Activated T-cell treated with anti-CD3 and anti-CD28 coated beads, Interleukin-2, amount 50 U/mL, for 72 hours (primary cell): ENCODE measurements around the gene UBL5. TPM values are rescaled to one million over a fixed set of nuclear protein-coding genes. Genes with fewer than 3 reads are reported as not detected.

ENCODE experiments used
- ATAC-seq, 2 donors: fragments of 150-1000 bp; cut with Tn5 transposase; replicated peaks in 1 of 2; 2 replicates each; pipeline ENCODE4 v1.10.0; 2021; ENCODE audit warnings: moderate library complexity in 2 of 2, mild to moderate bottlenecking in 1 of 2
- DNase-seq, 2 donors: peaks; one replicate each; pipeline ENCODE4 v3.0.0; 2021 to 2022; ENCODE audit warnings: mixed read lengths in 1 of 2
- H3K27ac Mint-ChIP-seq: one replicate; pipeline ENCODE4 v1.8.0; 2022; ENCODE audit warnings: mild to moderate bottlenecking, moderate library complexity, mixed read lengths
- H3K27me3 Mint-ChIP-seq: one replicate; pipeline ENCODE4 v1.8.0; 2022; ENCODE audit warnings: low read depth, mixed read lengths
- H3K36me3 Mint-ChIP-seq, 2 donors: one replicate each; pipeline ENCODE4 v1.8.0; 2022; ENCODE audit warnings: mixed read lengths in 2 of 2, mild to moderate bottlenecking in 1 of 2; ENCODE audit not compliant: insufficient read depth in 2 of 2
- H3K4me1 Mint-ChIP-seq: one replicate; pipeline ENCODE4 v1.8.0; 2022; ENCODE audit warnings: low read depth, mixed read lengths
- H3K4me3 Mint-ChIP-seq, 2 donors: one replicate each; pipeline ENCODE4 v1.8.0; 2022; ENCODE audit warnings: mild to moderate bottlenecking in 2 of 2, mixed read lengths in 2 of 2, moderate library complexity in 2 of 2
- H3K9me3 Mint-ChIP-seq, 2 donors: one replicate each; pipeline ENCODE4 v1.8.0; 2022; ENCODE audit warnings: mixed read lengths in 2 of 2
- total RNA-seq, 2 donors: library from RNA; stranded (reverse); gene quantifications; one replicate each; pipeline ENCODE4 v1.2.3, GENCODE V29; 2022

UBL5 gene
- total RNA-seq, 2 donors from 2014 or later = 167 to 171 TPM

GRCh38 chr19:9865732-9866501, 38.2 kb downstream of the UBL5 start:
- no peak overlapping the region for H3K27ac Mint-ChIP-seq
- H3K27me3 Mint-ChIP-seq = no peaks in the 10 kb centered on the region
- ATAC-seq (peak; percentile 58 to 67), DNase-seq (no peak)
- H3K9me3 Mint-ChIP-seq = no peaks in the 10 kb centered on the region
- H3K4me3 Mint-ChIP-seq = no peak overlapping the region
- H3K36me3 Mint-ChIP-seq = no peaks in the 10 kb centered on the region
- peaks cover 54% of the 10 kb centered on the region for H3K4me1 Mint-ChIP-seq

GRCh38 chr19:9868983-9869617, 41.4 kb downstream of the UBL5 start:
- no peak overlapping the region for H3K27ac Mint-ChIP-seq
- no peak for DNase-seq
- ATAC-seq = no peak
- H3K4me1 Mint-ChIP-seq = peaks cover 24% of the 10 kb centered on the region
- no peaks in the 10 kb centered on the region for H3K36me3 Mint-ChIP-seq
- H3K27me3 Mint-ChIP-seq = no peaks in the 10 kb centered on the region
- no peak overlapping the region for H3K4me3 Mint-ChIP-seq
- no peaks in the 10 kb centered on the region for H3K9me3 Mint-ChIP-seq

- ATAC-seq (no peak), DNase-seq (no peak)
- H3K27me3 Mint-ChIP-seq = no peaks in the 10 kb centered on the region
- peaks cover under 1% of the 10 kb centered on the region for H3K4me1 Mint-ChIP-seq
- H3K4me3 Mint-ChIP-seq = no peak overlapping the region
- no peaks in the 10 kb centered on the region for H3K9me3 Mint-ChIP-seq
- no peak overlapping the region for H3K27ac Mint-ChIP-seq
- no peaks in the 10 kb centered on the region for H3K36me3 Mint-ChIP-seq
Measured at GRCh38 chr19:9871626-9872338, 44.1 kb downstream of the UBL5 start.

GRCh38 chr19:9872618-9873242, 45.0 kb downstream of the UBL5 start:
- Mint-ChIP-seq H3K27ac (no peak overlapping the region), H3K36me3 (no peaks in the 10 kb centered on the region), H3K27me3 (no peaks in the 10 kb centered on the region), H3K4me1 (no peaks in the 10 kb centered on the region), H3K9me3 (no peaks in the 10 kb centered on the region), H3K4me3 (no peak overlapping the region)
- no peak for DNase-seq
- no peak for ATAC-seq

GRCh38 chr19:9875031-9875627, 47.4 kb downstream of the UBL5 start:
- H3K36me3 Mint-ChIP-seq = no peaks in the 10 kb centered on the region
- H3K27ac Mint-ChIP-seq = no peak overlapping the region
- no peak for DNase-seq
- no peaks in the 10 kb centered on the region for H3K27me3 Mint-ChIP-seq
- no peaks in the 10 kb centered on the region for H3K4me1 Mint-ChIP-seq
- no peak for ATAC-seq
- no peak overlapping the region for H3K4me3 Mint-ChIP-seq
- no peaks in the 10 kb centered on the region for H3K9me3 Mint-ChIP-seq

- DNase-seq = no peak
- Mint-ChIP-seq H3K36me3 (no peaks in the 10 kb centered on the region), H3K9me3 (no peaks in the 10 kb centered on the region), H3K27me3 (no peaks in the 10 kb centered on the region), H3K27ac (no peak overlapping the region), H3K4me1 (no peaks in the 10 kb centered on the region), H3K4me3 (no peak overlapping the region)
- ATAC-seq = no peak
Measured at GRCh38 chr19:9875796-9876195, 48.1 kb downstream of the UBL5 start.

GRCh38 chr19:9877780-9878510, 50.2 kb downstream of the UBL5 start:
- Mint-ChIP-seq H3K27me3 (no peaks in the 10 kb centered on the region), H3K36me3 (no peaks in the 10 kb centered on the region), H3K9me3 (no peaks in the 10 kb centered on the region), H3K4me1 (no peaks in the 10 kb centered on the region), H3K4me3 (no peak overlapping the region), H3K27ac (no peak overlapping the region)
- no peak for ATAC-seq
- no peak for DNase-seq

- no peaks in the 10 kb centered on the region for H3K36me3 Mint-ChIP-seq
- no peak for DNase-seq
- H3K27me3 Mint-ChIP-seq = no peaks in the 10 kb centered on the region
- no peaks in the 10 kb centered on the region for H3K4me1 Mint-ChIP-seq
- no peak for ATAC-seq
- H3K27ac Mint-ChIP-seq = no peak overlapping the region
- H3K9me3 Mint-ChIP-seq = no peaks in the 10 kb centered on the region
- H3K4me3 Mint-ChIP-seq = no peak overlapping the region
Measured at GRCh38 chr19:9878511-9879196, 50.9 kb downstream of the UBL5 start.

Other genes starting within 250 kb of the UBL5 start
- gene ZNF121, start 243.4 kb upstream of the UBL5 start, total RNA-seq = 10 to 100 TPM; 71.2 to 91.5 TPM
- 10 to 100 TPM; 27.6 to 33.6 TPM for gene ZNF561, start 206.7 kb upstream of the UBL5 start, total RNA-seq
- gene ZNF562, start 152.8 kb upstream of the UBL5 start, total RNA-seq = 10 to 100 TPM; 34.1 to 44.8 TPM
- gene ZNF846, start 59.2 kb upstream of the UBL5 start, total RNA-seq = 10 to 100 TPM in 1 of 2 donors, 1 to 10 TPM in 1; 7.7 to 10.5 TPM
- 10 to 100 TPM; 34.1 to 36.9 TPM for gene FBXL12, start 8.8 kb upstream of the UBL5 start, total RNA-seq
- gene PIN1, start 7.4 kb downstream of the UBL5 start, total RNA-seq = 10 to 100 TPM; 71.4 to 78.0 TPM
- gene OLFM2, start 108.6 kb downstream of the UBL5 start, total RNA-seq = 1 to 10 TPM; 1.1 to 1.2 TPM
- 1 to 10 TPM; 1.1 to 5.0 TPM for gene COL5A3, start 182.6 kb downstream of the UBL5 start, total RNA-seq
- gene RDH8, start 185.6 kb downstream of the UBL5 start, total RNA-seq = not detected